Activated CD4-positive, alpha-beta T cell treated with anti-CD3 and anti-CD28 coated beads for 36 hours (primary cell): ENCODE results near the gene MCHR1. TPM values are rescaled to one million over a fixed set of nuclear protein-coding genes. Genes with fewer than 3 reads are reported as not detected.
"Not testable (repeated sequence)": the region's sequence is repeated elsewhere in the genome, so short reads cannot be mapped to it uniquely, and the experiment has no call there.

Experiments used
- ATAC-seq: fragments of 200-7000 bp; cut with Tn5 transposase; one replicate; pipeline ENCODE4 v1.10.0; 2021; ENCODE audit warnings: mild to moderate bottlenecking, moderate library complexity
- CTCF ChIA-PET: fragments of 350-600 bp; sonication (Branson Sonifier 250); formaldehyde crosslinking; loops from one replicate; lab custom pipeline; 2021; ENCODE audit warnings: antibody characterized with exemption; lab: Charles Lee
- POLR2A ChIA-PET: fragments of 350-600 bp; sonication (Branson Sonifier 250); formaldehyde crosslinking; loops from one replicate; lab custom pipeline; 2021; ENCODE audit warnings: antibody characterized with exemption, inconsistent platforms; lab: Charles Lee
- DNase-seq: peaks from one replicate; pipeline ENCODE4 v3.0.0-alpha.2; 2020
- H3K27ac Mint-ChIP-seq: one replicate; pipeline ENCODE4 v1.8.0; 2021; ENCODE audit warnings: mixed read lengths
- H3K27me3 Mint-ChIP-seq: one replicate; pipeline ENCODE4 v1.8.0; 2021; ENCODE audit warnings: mixed read lengths
- H3K36me3 Mint-ChIP-seq: one replicate; pipeline ENCODE4 v1.8.0; 2021; ENCODE audit warnings: low read depth, mixed read lengths
- H3K4me1 Mint-ChIP-seq: one replicate; pipeline ENCODE4 v1.8.0; 2021; ENCODE audit warnings: mixed read lengths
- H3K4me3 Mint-ChIP-seq: one replicate; pipeline ENCODE4 v1.8.0; 2021; ENCODE audit warnings: mild to moderate bottlenecking, moderate library complexity, mixed read lengths
- H3K9me3 Mint-ChIP-seq: one replicate; pipeline ENCODE4 v1.8.0; 2021; ENCODE audit warnings: low read depth, mixed read lengths
- intact Hi-C, 2 experiments: fragments of 100-400 bp; cut with DNase I in 1 of 2; cut with micrococcal nuclease in 1 of 2; formaldehyde crosslinking; loops; one replicate each; pipeline versions ENCODE4 v1.14.2 to v1.15.1; 2022 to 2024; cut with DNase I, micrococcal nuclease
- total RNA-seq, 2 experiments: library from RNA; stranded (reverse); gene quantifications; one replicate each; pipeline ENCODE4 v1.2.3, GENCODE V29; 2021

The MCHR1 gene
- total RNA-seq, 2 experiments from 2014 or later, result not detected

DNA sequence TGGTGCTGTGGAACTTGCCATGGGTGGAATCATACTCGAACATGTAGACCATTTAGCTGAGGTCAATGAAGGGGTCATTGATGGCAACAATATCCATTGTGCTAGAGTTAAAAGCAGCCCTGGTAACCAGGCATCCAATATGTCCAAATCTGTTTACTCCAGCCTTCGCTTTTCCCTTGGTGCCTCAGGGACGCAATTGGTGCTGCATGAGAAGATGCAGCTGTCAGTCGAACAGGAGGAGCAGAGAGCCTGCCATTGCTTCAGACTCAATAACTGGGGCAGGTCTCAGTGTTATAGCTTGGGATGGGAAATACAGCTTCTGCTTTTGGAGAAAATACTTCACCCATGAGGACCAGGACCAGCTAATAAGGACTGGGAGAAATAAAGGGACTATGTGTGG lies 5.0 kb upstream of the MCHR1 start:
- ChIA-PET POLR2A (no interaction called here), CTCF (no interaction called here)
- H3K4me3 Mint-ChIP-seq, result no peak overlapping the region
- peaks cover 3% of the 10 kb centered on the region for H3K27me3 Mint-ChIP-seq
- intact Hi-C loops, result no loop called here
- no peak for ATAC-seq
- H3K9me3 Mint-ChIP-seq, result no peaks in the 10 kb centered on the region
- peaks cover 11% of the 10 kb centered on the region for H3K4me1 Mint-ChIP-seq
- H3K27ac Mint-ChIP-seq, result no peak overlapping the region
- no peaks in the 10 kb centered on the region for H3K36me3 Mint-ChIP-seq
- no peak for DNase-seq

DNA sequence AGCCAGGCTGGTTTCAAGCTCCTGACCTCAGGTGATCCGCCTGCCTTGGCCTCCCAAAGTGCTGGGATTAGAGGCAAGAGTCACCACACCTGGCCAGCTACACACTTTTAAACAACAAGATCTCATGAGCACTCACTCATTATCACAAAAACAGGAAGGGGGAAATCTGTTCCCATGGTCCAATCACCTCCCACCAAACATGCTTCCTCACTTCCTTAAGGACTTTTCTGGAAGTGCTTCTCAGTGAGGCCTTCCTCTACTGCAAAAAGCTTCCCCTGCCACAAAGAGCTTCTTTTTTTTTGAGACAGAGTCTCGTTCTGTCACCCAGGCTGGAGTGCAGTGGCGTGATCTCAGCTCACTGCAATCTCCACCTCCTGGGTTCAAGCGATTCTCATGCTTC lies 3.1 kb upstream of the MCHR1 start:
- intact Hi-C loops, POLR2A ChIA-PET, H3K36me3 Mint-ChIP-seq: not testable (repeated sequence)

DNA sequence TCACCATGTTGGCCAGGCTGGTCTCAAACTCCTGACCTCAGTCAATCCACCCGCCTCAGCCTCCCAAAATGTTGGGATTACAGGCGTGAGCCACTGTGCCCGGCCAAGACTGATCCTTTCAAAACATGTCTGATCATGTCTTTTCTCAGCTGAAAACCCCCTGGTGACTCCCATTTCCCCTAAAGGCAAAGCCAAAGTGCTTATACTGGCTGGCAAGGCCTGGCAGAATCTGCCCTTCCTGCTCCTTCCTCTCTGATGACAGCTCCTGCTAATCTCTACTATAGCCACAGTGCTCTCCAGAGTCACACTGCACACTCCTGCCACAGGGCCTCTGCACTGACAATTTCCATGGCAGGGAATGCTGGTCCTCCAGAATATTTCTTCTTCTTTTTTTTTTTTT lies 2.6 kb upstream of the MCHR1 start:
- CTCF ChIA-PET, result no interaction called here
- DNase-seq, result no peak
- POLR2A ChIA-PET, result no interaction called here
- intact Hi-C loops, result no loop called here
- peaks cover 10% of the 10 kb centered on the region for H3K27me3 Mint-ChIP-seq
- H3K4me3 Mint-ChIP-seq, result no peak overlapping the region
- ATAC-seq, result no peak
- peaks cover 2% of the 10 kb centered on the region for H3K4me1 Mint-ChIP-seq
- H3K36me3 Mint-ChIP-seq, result no peaks in the 10 kb centered on the region
- H3K9me3 Mint-ChIP-seq, result no peaks in the 10 kb centered on the region
- H3K27ac Mint-ChIP-seq, result no peak overlapping the region

More for the DNA sequence above, 3.1 kb upstream of the MCHR1 start:
- not testable (repeated sequence) for DNase-seq, ATAC-seq, H3K4me3 Mint-ChIP-seq, H3K4me1 Mint-ChIP-seq, H3K9me3 Mint-ChIP-seq
- H3K27me3 Mint-ChIP-seq, result peaks cover 10% of the 10 kb centered on the region
- CTCF ChIA-PET, result interaction anchor here (1.1 kb wide), 1 partner anchor 155 kb away, joined by 4 read pairs; no protein-coding TSS in a partner anchor
- H3K27ac Mint-ChIP-seq, result peak overlapping the region; percentile 25

DNA sequence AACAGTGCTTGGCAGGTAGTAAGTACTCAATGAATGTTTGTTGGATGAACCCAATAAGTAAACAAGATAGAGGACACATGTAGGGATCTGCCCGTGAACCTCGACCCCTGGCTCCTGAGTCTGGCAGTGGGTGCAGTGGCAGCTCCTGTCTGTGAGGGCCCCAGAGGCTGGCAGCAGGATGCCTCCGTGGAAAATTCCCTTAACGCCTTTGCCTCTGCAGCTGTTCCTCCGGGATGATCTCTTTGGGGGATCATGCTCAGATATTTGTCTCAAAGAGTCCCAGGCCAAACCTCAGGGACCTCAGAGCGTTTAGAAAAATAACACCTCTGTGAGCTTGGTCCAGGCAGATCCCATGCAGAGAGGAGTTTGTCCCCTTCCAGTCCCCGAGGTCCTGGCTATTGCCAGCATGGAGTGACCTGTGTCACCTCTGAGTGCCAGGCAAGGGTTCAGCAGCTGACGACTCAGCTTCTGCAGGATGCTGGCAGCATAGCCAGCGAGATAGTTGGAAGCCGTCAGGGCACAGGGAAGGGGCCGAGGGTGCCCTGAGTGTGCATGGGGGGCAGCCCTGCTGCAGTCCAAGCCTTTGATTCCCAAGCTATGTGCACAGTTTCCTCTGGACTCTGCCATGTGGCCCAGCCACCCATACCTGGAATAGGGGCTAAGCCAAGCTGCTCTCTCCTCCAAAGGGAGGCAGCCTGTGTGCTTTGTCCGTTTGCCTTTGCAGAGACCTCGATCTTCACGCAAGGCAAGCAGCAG lies 613 bp upstream of the MCHR1 start:
- no peak for ATAC-seq
- Mint-ChIP-seq H3K36me3 (no peaks in the 10 kb centered on the region), H3K27ac (no peak overlapping the region), H3K4me1 (peaks cover 21% of the 10 kb centered on the region), H3K9me3 (no peaks in the 10 kb centered on the region), H3K4me3 (no peak overlapping the region), H3K27me3 (peaks cover 10% of the 10 kb centered on the region)
- intact Hi-C loops, result no loop called here
- ChIA-PET POLR2A (interaction anchor here (0.5 kb wide), 1 partner anchor 9 kb away, joined by 4 read pairs; no protein-coding TSS in a partner anchor), CTCF (interaction anchor here (1.4 kb wide), 1 partner anchor 242 kb away, joined by 3 read pairs; no protein-coding TSS in a partner anchor)
- no peak for DNase-seq

DNA sequence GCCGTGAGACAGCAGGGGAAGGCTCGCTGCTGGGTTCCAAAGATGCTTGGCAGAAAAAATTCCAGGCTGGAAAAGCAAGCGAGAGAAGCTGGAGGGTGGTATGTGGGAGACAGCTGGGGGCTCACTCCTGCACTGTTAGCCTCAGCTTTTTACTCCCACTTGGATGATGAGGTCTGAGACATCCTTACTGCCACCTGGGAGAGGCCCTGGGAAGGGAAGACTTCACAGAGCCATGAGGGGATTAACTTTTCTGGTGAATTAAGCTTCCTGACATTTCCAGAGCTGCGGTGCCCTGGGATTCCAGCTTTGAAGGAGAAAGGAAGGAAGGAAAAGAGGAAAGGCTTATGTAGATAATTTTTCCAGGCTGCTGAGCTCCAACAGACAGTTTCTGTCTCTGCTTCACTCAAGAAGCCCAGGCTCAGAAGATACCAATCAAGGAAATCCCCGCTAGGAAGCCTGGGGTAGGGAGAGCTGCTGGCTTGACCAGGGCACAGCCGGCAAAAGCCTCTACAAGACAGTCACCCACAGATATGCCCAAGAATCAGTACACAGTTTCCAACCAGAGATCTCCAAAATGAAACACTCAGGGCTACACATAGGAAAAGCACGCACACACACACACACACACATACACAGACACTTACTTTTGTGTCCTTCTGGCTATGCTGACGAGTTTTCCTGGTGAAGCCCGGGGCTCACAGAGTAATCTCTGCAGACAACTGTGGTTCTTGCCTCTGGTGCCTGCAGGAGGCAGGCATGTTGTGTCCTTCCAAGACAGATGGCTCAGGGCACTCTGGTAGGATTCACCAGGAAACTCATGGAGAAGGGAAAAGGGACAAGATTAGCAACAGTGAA lies 907 bp downstream of the MCHR1 start:
- no peak overlapping the region for H3K27ac Mint-ChIP-seq
- DNase-seq, result no peak
- ChIA-PET POLR2A (no interaction called here), CTCF (interaction anchor here (0.7 to 1.4 kb wide), 4 partner anchors 11 to 243 kb away, joined by 3 read pairs; no protein-coding TSS in a partner anchor)
- H3K9me3 Mint-ChIP-seq, result no peaks in the 10 kb centered on the region
- no peaks in the 10 kb centered on the region for H3K36me3 Mint-ChIP-seq
- no peak overlapping the region for H3K4me3 Mint-ChIP-seq
- intact Hi-C loops, result loop anchor here in 1 of 2 experiments (5.0 kb wide), 1 partner anchor 47 kb away; no protein-coding TSS in a partner anchor
- H3K27me3 Mint-ChIP-seq, result peaks cover 10% of the 10 kb centered on the region
- H3K4me1 Mint-ChIP-seq, result peaks cover 22% of the 10 kb centered on the region
- ATAC-seq, result no peak

DNA sequence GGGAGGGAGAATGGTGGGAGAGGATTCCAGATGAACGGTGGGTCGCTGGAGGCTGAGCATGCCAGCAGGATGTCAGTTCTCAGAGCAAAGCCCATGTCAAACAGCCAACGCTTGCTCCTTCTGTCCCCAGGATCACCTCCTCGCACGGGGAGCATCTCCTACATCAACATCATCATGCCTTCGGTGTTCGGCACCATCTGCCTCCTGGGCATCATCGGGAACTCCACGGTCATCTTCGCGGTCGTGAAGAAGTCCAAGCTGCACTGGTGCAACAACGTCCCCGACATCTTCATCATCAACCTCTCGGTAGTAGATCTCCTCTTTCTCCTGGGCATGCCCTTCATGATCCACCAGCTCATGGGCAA lies 1.5 kb downstream of the MCHR1 start:
- H3K27ac Mint-ChIP-seq, result no peak overlapping the region
- no peak overlapping the region for H3K4me3 Mint-ChIP-seq
- CTCF ChIA-PET, result no interaction called here

DNA sequence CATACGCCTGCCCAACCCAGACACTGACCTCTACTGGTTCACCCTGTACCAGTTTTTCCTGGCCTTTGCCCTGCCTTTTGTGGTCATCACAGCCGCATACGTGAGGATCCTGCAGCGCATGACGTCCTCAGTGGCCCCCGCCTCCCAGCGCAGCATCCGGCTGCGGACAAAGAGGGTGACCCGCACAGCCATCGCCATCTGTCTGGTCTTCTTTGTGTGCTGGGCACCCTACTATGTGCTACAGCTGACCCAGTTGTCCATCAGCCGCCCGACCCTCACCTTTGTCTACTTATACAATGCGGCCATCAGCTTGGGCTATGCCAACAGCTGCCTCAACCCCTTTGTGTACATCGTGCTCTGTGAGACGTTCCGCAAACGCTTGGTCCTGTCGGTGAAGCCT lies 2.2 kb downstream of the MCHR1 start:
- peak overlapping the region; percentile 74 for H3K27ac Mint-ChIP-seq
- H3K4me3 Mint-ChIP-seq, result no peak overlapping the region
- ATAC-seq, result no peak
- peaks cover 25% of the 10 kb centered on the region for H3K4me1 Mint-ChIP-seq
- intact Hi-C loops, result loop anchor here in 1 of 2 experiments (5.0 kb wide), 1 partner anchor 46 kb away; no protein-coding TSS in a partner anchor
- ChIA-PET CTCF (interaction anchor here (0.5 to 3.3 kb wide), 3 partner anchors 77 to 557 kb away, joined by 3 to 43 read pairs (median 3); no protein-coding TSS in a partner anchor), POLR2A (interaction anchor here (0.6 kb wide), 1 partner anchor 260 kb away, joined by 4 read pairs; no protein-coding TSS in a partner anchor)
- no peak for DNase-seq
- peaks cover 10% of the 10 kb centered on the region for H3K27me3 Mint-ChIP-seq
- H3K36me3 Mint-ChIP-seq, result no peaks in the 10 kb centered on the region
- no peaks in the 10 kb centered on the region for H3K9me3 Mint-ChIP-seq

More for the DNA sequence above, 1.5 kb downstream of the MCHR1 start:
- Mint-ChIP-seq H3K4me1 (peaks cover 25% of the 10 kb centered on the region), H3K27me3 (peaks cover 10% of the 10 kb centered on the region), H3K9me3 (no peaks in the 10 kb centered on the region), H3K36me3 (no peaks in the 10 kb centered on the region)
- ATAC-seq, result no peak
- intact Hi-C loops, result loop anchor here in 1 of 2 experiments (5.0 kb wide), 1 partner anchor 46 kb away; no protein-coding TSS in a partner anchor
- POLR2A ChIA-PET, result no interaction called here
- DNase-seq, result no peak

DNA sequence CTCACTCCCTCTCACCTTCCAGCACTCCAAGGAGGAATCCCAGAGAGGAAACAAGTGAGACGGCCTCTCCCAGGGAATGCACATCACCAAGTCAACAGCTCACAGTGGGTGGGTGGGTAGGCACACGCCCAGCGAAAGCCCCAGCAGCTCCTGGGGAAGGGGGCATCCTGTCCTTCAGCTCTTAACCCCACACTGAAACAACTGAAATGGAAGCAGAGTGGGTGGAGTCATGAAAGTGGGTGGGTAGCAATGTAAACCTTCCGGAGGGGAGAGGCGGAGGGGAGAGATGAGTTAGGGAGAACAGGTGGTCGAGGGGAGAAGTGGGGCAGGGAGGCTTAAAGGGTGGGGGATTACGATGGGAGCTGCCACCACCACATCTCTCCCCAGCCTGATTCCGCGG lies 5.4 kb downstream of the MCHR1 start:
- intact Hi-C loops, result loop anchor here in 1 of 2 experiments (5.0 kb wide), 1 partner anchor 43 kb away; no protein-coding TSS in a partner anchor
- peaks cover 23% of the 10 kb centered on the region for H3K4me1 Mint-ChIP-seq
- H3K36me3 Mint-ChIP-seq, result no peaks in the 10 kb centered on the region
- ChIA-PET POLR2A (no interaction called here), CTCF (interaction anchor here (0.9 to 3.7 kb wide), 6 partner anchors 17 to 247 kb away, joined by 3 to 43 read pairs (median 6); no protein-coding TSS in a partner anchor)
- H3K4me3 Mint-ChIP-seq, result peak overlapping the region; percentile 42
- ATAC-seq, result no peak
- H3K9me3 Mint-ChIP-seq, result no peaks in the 10 kb centered on the region
- peaks cover 3% of the 10 kb centered on the region for H3K27me3 Mint-ChIP-seq
- peak overlapping the region; percentile 34 for H3K27ac Mint-ChIP-seq
- DNase-seq, result peak; percentile 14

DNA sequence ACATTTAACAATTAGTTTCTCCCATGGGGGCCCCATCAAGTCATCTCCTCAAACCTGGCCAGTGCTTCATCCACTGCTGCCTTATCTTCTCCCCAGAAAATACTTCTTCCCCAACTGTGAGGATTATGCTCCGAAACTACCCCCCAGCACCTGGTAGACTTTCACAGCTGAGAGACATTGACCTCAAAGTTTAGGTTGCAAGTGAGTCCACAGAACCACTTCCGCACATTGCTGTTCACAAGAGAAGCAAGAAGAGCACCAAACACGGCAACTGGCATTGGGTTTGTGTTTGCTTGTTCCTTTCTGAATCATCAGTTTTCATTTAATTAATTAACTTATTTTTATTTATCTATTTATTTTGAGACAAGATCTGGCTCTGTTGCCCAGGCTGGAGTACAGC lies 6.1 kb downstream of the MCHR1 start:
- Mint-ChIP-seq H3K27me3 (no peaks in the 10 kb centered on the region), H3K4me1 (peaks cover 23% of the 10 kb centered on the region), H3K9me3 (no peaks in the 10 kb centered on the region), H3K36me3 (no peaks in the 10 kb centered on the region), H3K4me3 (peak overlapping the region; percentile 42), H3K27ac (peak overlapping the region; percentile 63)
- intact Hi-C loops, result no loop called here
- ChIA-PET POLR2A (no interaction called here), CTCF (interaction anchor here (0.6 to 3.7 kb wide), 4 partner anchors 25 to 302 kb away, joined by 3 to 23 read pairs (median 4); no protein-coding TSS in a partner anchor)
- DNase-seq (peak; percentile 19), ATAC-seq (no peak)

DNA sequence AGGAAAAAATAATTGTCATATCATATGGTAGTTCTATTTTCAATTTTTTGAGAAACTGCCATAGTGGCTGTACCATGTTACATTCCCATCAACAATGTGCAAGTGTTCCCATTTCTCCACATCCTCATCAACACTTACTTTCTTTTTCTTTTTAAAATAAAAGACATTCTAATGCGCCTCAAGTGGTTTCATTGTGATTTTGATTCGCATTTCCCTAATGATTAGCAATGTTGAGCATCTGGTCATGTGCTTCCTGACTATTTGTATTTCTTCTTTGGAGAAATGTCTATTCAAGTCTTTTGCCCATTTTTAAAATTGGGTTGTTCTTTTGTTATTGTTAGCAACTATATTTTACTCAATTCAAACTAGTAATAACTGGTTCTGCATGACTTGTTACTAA lies 8.4 kb downstream of the MCHR1 start:
- ATAC-seq (no peak), DNase-seq (no peak)
- ChIA-PET POLR2A (interaction anchor here (0.6 kb wide), 1 partner anchor 9 kb away, joined by 4 read pairs; no protein-coding TSS in a partner anchor), CTCF (interaction anchor here (0.6 to 1.0 kb wide), 2 partner anchors 41 to 222 kb away, joined by 4 to 5 read pairs; no protein-coding TSS in a partner anchor)
- H3K27ac Mint-ChIP-seq, result no peak overlapping the region
- no peaks in the 10 kb centered on the region for H3K27me3 Mint-ChIP-seq
- intact Hi-C loops, result no loop called here
- peaks cover 12% of the 10 kb centered on the region for H3K4me1 Mint-ChIP-seq
- H3K36me3 Mint-ChIP-seq, result no peaks in the 10 kb centered on the region
- H3K9me3 Mint-ChIP-seq, result no peaks in the 10 kb centered on the region
- H3K4me3 Mint-ChIP-seq, result no peak overlapping the region

DNA sequence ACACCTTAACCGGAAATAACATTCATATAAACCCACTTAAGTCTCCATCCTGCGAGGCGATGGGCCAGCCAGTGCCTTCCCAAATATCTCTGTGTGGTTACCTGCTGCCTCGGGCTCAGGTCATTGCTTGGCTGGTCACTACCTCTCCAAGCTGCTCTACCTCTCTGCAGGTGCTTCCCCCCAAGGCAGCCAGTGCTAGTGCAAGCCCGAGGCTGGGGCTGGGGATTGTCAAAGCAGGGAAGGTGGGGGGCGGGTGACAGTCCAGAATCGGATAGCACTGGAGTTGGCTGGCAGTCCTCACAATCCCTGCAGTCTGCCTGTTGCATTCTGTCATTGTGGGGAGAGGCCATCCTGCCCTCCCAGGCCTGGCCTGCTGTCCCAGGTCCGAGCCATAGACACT lies 11.1 kb downstream of the MCHR1 start:
- H3K27me3 Mint-ChIP-seq, result no peaks in the 10 kb centered on the region
- CTCF ChIA-PET, result interaction anchor here (0.6 kb wide), 1 partner anchor 27 kb away, joined by 4 read pairs; no protein-coding TSS in a partner anchor
- H3K4me3 Mint-ChIP-seq, result no peak overlapping the region
- ATAC-seq (no peak), DNase-seq (no peak)
- H3K9me3 Mint-ChIP-seq, result no peaks in the 10 kb centered on the region
- H3K27ac Mint-ChIP-seq, result no peak overlapping the region
- peaks cover under 1% of the 10 kb centered on the region for H3K4me1 Mint-ChIP-seq
- POLR2A ChIA-PET, result no interaction called here
- intact Hi-C loops, result no loop called here
- H3K36me3 Mint-ChIP-seq, result no peaks in the 10 kb centered on the region
